Measurements from ENCODE around the gene SCEL.

SCEL gene

GRCh38 chr13:77523386-77523785, 12.1 kb upstream of the SCEL start:
- DNase-seq (ENCODE audit: insufficient read length): no peak
- TF ChIP-seq POLR2A (IDR thresholded peaks at IDR 0.05; ENCODE audit: low read depth, low read length): no peak
- TF ChIP-seq TAF1 (IDR thresholded peaks at IDR 0.05; ENCODE audit: borderline replicate concordance, low read depth, low read length): no peak
- no peak for TF ChIP-seq POLR2AphosphoS5 (IDR thresholded peaks at IDR 0.05; ENCODE audit: low read depth, low read length)
- no peak for FAIRE-seq

GRCh38 chr13:77523834-77524728, 11.4 kb upstream of the SCEL start:
- DNase-seq (ENCODE audit: insufficient read length) (no peak), FAIRE-seq (no peak)
- TF ChIP-seq POLR2AphosphoS5 (IDR thresholded peaks at IDR 0.05; ENCODE audit: low read depth, low read length) (no peak), POLR2A (IDR thresholded peaks at IDR 0.05; ENCODE audit: low read depth, low read length) (no peak), TAF1 (IDR thresholded peaks at IDR 0.05; ENCODE audit: borderline replicate concordance, low read depth, low read length) (no peak)

GRCh38 chr13:77528414-77528813, 7.1 kb upstream of the SCEL start:
- peak; percentile 56 for FAIRE-seq
- TF ChIP-seq POLR2A (IDR thresholded peaks at IDR 0.05; ENCODE audit: low read depth, low read length) (no peak), POLR2AphosphoS5 (IDR thresholded peaks at IDR 0.05; ENCODE audit: low read depth, low read length) (no peak), TAF1 (IDR thresholded peaks at IDR 0.05; ENCODE audit: borderline replicate concordance, low read depth, low read length) (no peak)
- no peak for DNase-seq (ENCODE audit: insufficient read length)

GRCh38 chr13:77528834-77529500, 6.5 kb upstream of the SCEL start:
- peak; percentile 74 for FAIRE-seq
- no peak for DNase-seq (ENCODE audit: insufficient read length)

GRCh38 chr13:77529501-77529840, 6.0 kb upstream of the SCEL start:
- no peak for TF ChIP-seq TAF1 (IDR thresholded peaks at IDR 0.05; ENCODE audit: borderline replicate concordance, low read depth, low read length)
- TF ChIP-seq POLR2A (IDR thresholded peaks at IDR 0.05; ENCODE audit: low read depth, low read length): no peak
- no peak for TF ChIP-seq POLR2AphosphoS5 (IDR thresholded peaks at IDR 0.05; ENCODE audit: low read depth, low read length)
- FAIRE-seq (no peak), DNase-seq (ENCODE audit: insufficient read length) (no peak)

More at GRCh38 chr13:77528834-77529500, 6.5 kb upstream of the SCEL start:
- no peak for TF ChIP-seq POLR2A (IDR thresholded peaks at IDR 0.05; ENCODE audit: low read depth, low read length)
- no peak for TF ChIP-seq POLR2AphosphoS5 (IDR thresholded peaks at IDR 0.05; ENCODE audit: low read depth, low read length)
- TF ChIP-seq TAF1 (IDR thresholded peaks at IDR 0.05; ENCODE audit: borderline replicate concordance, low read depth, low read length): no peak

- no peak for FAIRE-seq
- DNase-seq (ENCODE audit: insufficient read length): no peak
- no peak for TF ChIP-seq POLR2A (IDR thresholded peaks at IDR 0.05; ENCODE audit: low read depth, low read length)
- no peak for TF ChIP-seq TAF1 (IDR thresholded peaks at IDR 0.05; ENCODE audit: borderline replicate concordance, low read depth, low read length)
- TF ChIP-seq POLR2AphosphoS5 (IDR thresholded peaks at IDR 0.05; ENCODE audit: low read depth, low read length): no peak
Observed at GRCh38 chr13:77530875-77531274, 4.6 kb upstream of the SCEL start.

- FAIRE-seq: no peak
- no peak for DNase-seq (ENCODE audit: insufficient read length)
Observed at GRCh38 chr13:77532983-77533382, 2.5 kb upstream of the SCEL start.

GRCh38 chr13:77533875-77534788, 1.4 kb upstream of the SCEL start:
- DNase-seq (ENCODE audit: insufficient read length) (no peak), FAIRE-seq (peak; percentile 14)
- TF ChIP-seq POLR2AphosphoS5 (IDR thresholded peaks at IDR 0.05; ENCODE audit: low read depth, low read length) (no peak), POLR2A (IDR thresholded peaks at IDR 0.05; ENCODE audit: low read depth, low read length) (no peak), TAF1 (IDR thresholded peaks at IDR 0.05; ENCODE audit: borderline replicate concordance, low read depth, low read length) (no peak)

More at GRCh38 chr13:77532983-77533382, 2.5 kb upstream of the SCEL start:
- TF ChIP-seq POLR2AphosphoS5 (IDR thresholded peaks at IDR 0.05; ENCODE audit: low read depth, low read length): no peak
- no peak for TF ChIP-seq POLR2A (IDR thresholded peaks at IDR 0.05; ENCODE audit: low read depth, low read length)
- no peak for TF ChIP-seq TAF1 (IDR thresholded peaks at IDR 0.05; ENCODE audit: borderline replicate concordance, low read depth, low read length)

- no peak for TF ChIP-seq POLR2AphosphoS5 (IDR thresholded peaks at IDR 0.05; ENCODE audit: low read depth, low read length)
- no peak for TF ChIP-seq POLR2A (IDR thresholded peaks at IDR 0.05; ENCODE audit: low read depth, low read length)
- no peak for TF ChIP-seq TAF1 (IDR thresholded peaks at IDR 0.05; ENCODE audit: borderline replicate concordance, low read depth, low read length)
Observed at GRCh38 chr13:77536358-77536757, 852 bp downstream of the SCEL start.

GRCh38 chr13:77537289-77537919, 1.9 kb downstream of the SCEL start:
- DNase-seq (ENCODE audit: insufficient read length): no peak
- TF ChIP-seq TAF1 (IDR thresholded peaks at IDR 0.05; ENCODE audit: borderline replicate concordance, low read depth, low read length): no peak
- no peak for FAIRE-seq

More at GRCh38 chr13:77536358-77536757, 852 bp downstream of the SCEL start:
- DNase-seq (ENCODE audit: insufficient read length) (no peak), FAIRE-seq (no peak)

- no peak for DNase-seq (ENCODE audit: insufficient read length)
- TF ChIP-seq POLR2AphosphoS5 (IDR thresholded peaks at IDR 0.05; ENCODE audit: low read depth, low read length): no peak
- no peak for TF ChIP-seq POLR2A (IDR thresholded peaks at IDR 0.05; ENCODE audit: low read depth, low read length)
- no peak for TF ChIP-seq TAF1 (IDR thresholded peaks at IDR 0.05; ENCODE audit: borderline replicate concordance, low read depth, low read length)
- no peak for FAIRE-seq
Observed at GRCh38 chr13:77543711-77544110, 8.2 kb downstream of the SCEL start.
